NCI-H2171 treated with DMSO at 0.1 percent for 48 hours (cell line): ENCODE data around the gene TUBAL3.

Experiments used
- DNase-seq: peaks from one replicate; lab custom pipeline; 2025; lab: John Stamatoyannopoulos, UW

TUBAL3 gene

DNA sequence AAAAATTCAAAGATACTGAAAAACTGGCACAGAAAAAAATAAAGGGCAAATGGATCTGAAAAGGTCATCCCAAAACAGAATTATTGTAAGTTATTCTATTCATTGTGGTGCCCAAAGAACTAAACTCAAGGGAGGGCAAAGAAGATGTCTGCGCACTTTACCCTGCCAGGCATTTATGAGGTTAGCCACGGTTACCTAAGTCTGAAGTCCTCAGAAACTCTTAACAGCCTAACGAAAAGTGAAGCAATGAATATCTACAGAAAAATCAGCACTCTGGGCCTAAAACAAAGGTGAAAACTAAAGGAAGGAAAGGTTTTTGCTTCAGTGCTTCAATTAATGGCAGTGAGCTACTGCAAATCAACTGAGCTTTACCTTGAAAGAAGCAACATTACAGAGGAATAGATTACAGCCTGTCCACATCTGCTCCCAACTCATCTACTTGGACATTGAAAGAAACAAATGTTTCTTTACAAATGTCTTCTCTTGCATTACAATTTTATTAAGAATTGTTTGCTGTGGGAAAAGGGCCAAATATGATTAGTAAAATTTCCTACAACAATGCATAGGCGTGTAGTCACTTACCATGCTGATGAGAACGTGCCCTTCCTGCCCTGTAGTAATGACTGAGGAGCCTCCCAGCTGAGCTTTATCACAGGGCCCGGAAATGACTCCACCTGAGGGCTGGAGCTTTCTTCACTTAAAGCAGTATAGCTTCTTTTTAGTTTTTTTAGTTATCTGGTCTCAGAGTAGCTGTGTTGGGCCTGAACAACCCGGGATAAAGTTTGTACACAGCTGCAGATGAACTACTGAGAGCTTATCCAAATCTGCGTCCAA is at the start of gene TUBAL3:
Gene TUBAL3 (minus strand): TSS at position 621 of the 834 bp plus-strand sequence. CDS start 36 bp downstream, at position 585.
- DNase-seq: no peak

DNA sequence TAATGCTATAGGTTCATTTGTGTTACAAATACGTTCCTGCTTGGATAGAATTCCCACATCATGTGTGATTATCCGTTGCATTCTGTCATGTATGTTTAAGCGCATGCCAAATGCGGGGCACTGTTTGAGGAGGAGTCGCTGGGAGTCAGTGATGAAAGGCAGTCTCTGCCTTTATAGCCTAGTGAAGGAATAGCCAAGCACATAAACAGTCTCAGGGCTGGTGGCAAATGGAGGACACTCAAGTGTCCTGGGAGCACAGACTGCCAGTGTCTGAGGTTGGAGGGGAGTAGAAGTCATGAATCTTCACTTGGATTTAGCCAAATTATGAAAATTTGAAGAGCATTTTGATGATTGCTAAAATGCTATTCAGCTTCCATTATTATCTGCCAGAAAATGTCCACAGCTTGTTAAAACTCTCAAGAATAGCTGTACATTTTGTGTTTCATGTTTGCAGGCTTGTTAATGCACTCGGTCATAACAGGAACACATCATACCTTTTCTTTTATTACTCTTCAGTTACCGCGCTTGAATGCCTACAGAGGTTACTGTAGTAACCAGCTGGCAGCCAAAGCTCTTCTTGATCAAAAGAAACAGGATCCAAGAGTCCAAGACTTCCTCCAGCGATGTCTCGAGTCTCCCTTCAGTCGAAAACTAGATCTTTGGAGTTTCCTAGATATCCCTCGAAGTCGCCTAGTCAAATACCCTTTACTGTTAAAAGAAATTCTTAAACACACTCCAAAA is 49.3 kb upstream of the TUBAL3 start:
- no peak for DNase-seq

DNA sequence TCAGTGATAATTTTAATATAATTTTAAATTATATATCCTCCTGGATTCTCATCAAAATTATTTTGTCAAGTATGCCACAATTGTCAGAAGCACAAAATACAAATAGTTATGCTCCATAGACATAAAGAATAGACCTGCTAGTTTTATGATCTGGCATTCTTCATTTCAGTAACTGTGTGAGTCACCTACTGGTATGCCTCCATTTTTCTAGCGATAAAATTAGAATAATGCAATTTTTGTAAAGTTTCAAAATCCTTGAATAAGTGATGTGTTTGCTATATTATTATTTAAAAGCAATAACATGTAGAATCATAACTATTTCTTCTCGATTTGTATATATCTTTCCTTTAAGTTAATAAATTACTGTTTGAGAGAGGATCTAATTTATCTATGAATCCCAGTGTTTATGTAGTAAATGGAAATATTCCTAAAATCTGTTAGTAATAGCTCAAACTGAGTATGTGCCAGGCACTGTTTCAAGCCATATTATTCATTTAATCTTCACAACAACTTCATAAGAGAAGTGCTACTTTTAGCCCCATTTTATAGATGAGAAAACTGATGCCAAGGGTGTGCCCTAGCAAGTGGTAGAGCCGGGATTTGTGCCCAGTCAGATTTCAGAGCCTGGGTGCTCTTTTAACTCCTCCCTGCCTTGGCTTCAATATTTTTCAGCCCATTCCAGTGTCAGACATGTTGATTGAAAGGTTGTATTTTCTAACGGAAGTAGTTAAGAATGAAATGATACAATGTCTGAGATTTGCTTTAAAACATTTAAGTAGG is 46.2 kb upstream of the TUBAL3 start:
- DNase-seq: no peak

DNA sequence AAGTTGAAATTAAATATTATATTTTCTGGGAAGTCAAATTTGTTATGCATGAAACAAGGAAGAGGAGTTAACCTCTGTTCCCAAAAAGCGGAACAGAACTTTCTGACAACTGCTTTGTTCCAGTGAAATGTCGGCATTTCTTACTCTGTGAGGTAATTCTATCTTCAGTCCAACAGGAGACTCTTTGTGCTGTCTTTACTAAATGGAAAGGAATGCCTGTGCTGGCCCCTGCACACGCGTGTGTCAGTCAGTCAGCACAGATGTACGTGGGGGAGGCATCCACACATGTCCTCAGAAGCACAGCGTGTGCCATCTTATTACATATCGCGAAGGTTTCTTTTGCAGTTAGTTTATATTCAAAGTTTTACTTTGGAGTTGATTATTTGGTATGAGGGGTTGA is 45.2 kb upstream of the TUBAL3 start:
- no peak for DNase-seq

DNA sequence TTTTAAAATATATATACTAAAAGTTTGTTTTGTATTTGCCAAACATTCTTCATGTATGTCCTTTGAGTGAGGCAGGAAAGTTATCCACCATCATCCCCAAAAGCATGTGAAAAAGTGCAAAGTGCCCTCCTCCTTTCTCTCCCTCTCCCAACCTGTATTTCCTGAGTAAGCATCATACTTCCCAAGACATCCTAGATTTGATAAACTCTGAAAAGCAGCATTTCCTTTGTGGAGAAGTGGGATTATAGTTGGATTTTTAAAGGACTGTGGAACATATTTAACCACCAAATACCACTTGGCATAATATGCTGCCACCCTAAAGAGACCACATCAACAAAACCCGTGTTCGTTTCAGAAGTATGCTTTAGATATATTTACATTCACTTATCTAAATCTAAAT is 44.6 kb upstream of the TUBAL3 start:
- DNase-seq: no peak

DNA sequence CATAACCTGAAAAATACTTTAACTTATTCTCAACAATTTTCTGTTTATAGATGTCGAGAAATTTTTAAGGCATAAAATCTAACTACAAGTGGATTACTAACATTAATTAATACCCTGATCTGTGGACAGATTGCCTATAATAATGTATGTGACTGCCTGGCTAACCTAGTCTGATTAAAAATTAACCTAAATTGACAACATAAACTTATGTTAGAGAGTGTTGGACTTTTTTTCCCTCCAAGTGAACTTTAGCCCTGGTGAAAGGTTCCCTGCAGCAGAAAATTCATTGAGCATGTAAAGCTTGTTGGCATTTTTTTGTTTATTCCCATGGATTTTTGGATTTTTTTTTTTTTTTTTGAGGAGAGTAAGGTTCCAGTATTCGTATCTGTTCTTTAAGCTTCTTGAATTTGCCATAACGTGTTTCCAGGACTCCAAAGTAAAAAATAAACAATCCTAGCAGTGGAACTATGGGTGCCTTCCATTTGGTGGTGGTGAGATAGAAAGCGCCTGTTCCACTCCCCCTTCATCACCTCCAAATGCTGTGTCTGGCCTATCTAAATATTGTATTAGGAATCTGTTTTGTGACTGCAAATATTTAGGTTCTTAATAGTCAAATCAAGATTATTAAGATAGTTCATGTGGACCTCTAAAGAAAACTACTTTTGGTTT is 43.8 kb upstream of the TUBAL3 start:
- no peak for DNase-seq

DNA sequence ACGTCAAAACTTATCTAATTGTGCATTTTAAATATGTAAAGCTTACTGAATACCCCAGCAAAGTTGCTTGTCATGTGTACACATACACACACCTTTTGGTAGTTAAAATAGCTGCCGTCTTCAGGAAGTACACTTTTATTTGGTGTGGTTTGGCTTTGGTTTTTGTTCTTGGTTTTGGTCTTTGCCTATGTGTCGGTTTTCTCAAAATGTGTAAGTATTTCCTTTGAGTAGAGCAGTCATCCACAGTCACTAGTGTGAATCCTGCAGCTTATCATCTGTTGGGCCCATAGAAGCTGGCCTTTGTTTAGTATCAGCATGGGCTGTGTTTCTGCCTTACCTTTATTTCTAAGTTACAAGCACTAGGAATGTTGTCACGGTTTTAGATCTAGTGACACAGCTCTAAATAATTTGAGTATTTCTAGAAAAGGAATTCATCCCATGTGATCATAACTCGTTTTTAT is 43.0 kb upstream of the TUBAL3 start:
- DNase-seq: no peak

DNA sequence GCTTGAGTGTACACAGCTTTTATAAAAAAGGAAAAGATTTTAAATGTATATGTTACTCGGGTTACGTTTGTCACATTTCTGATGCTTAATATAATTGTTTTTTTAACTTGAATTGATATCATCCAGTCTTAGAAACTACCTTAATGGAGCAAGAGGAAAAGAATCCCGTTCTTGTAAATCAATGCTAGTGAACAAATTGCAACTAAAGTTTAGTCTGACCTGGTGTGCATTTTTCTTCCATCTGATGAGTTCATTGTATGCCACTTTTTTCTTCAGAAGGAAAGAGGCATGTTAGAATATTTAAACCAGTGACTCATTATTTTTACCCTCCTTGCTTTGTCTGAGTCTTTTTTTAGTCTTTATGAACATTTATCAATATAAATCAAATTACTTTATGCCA is 42.4 kb upstream of the TUBAL3 start:
- DNase-seq: no peak

DNA sequence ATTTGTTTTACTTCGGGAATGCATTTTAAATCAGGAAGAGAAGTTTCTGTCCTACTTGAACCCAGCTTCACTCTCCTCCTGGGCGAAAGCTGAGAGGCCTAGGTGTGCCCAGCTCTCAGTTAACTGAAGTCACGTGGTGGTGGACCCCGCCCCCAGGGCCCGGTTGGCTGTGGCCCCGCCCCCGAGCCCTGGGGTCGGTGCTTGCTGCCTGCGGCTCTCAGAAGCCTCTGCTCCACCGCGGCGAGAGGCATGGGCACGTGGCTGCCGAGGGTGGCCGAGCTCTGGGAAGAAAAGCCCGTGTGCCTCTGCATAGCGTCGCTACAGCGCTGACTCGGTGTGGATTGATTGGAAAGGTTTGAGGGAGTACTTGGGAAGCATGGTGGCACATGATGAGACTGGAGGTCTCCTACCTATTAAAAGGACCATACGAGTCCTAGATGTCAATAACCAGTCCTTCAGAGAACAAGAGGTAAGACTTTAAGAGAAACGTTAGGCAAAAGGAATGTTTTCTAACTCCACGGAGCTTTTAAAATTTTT is 41.8 kb upstream of the TUBAL3 start:
- DNase-seq: no peak

DNA sequence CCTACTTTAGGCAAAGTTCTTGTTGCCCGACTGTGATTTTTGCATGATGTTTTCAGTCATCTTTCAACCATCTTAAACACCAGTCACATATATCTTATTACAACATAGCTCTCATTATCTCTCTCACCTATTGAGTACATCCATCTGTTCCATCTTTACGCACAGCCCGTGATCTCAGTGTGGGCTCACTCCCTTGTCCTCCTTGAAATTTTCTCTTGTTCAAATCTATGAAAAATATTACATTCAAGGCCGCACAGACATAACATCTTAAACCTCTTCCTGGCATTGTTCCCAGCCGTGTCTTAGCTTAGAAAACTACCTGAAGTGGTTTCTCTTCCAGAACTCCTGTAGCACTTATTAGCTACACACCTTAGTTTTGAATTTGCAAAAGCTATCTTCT is 40.4 kb upstream of the TUBAL3 start:
- peak; percentile 68 for DNase-seq

DNA sequence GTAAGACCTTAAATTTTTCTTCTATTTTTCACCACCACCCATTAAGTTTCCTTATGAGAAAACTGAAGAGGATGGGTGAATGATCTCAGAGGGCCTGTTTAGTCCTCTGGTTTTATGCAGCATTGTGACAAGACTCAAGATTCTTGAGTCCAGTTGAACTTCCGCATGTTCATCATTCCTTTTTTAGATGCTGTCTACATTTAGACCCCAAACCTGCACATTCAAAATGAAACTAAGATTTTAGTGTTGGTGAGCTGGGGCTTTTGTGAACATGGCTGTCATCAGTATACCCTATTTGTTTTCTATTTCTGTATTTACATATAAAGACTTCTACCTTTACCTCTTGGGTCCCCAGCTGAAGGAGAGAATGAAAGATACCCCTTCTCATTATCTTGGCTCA is 38.8 kb upstream of the TUBAL3 start:
- DNase-seq: no peak

DNA sequence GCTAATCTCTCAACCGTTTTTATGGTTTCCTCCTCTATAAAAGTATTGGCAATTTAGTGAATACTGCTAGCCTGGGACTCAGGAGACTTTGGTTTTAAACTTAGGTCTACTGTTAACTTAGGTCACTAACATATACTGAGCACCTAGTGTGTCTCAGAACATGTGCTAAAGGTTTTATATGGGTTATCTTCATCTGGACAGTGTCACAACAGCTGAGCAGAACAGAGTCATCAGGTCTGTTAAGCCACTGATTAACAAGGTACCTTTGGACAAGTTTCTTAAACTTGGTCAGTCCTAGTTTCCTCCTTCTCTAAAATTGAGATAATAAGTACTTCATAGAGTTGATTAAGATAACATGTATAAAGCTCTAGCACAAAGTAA is 38.4 kb upstream of the TUBAL3 start:
- no peak for DNase-seq

DNA sequence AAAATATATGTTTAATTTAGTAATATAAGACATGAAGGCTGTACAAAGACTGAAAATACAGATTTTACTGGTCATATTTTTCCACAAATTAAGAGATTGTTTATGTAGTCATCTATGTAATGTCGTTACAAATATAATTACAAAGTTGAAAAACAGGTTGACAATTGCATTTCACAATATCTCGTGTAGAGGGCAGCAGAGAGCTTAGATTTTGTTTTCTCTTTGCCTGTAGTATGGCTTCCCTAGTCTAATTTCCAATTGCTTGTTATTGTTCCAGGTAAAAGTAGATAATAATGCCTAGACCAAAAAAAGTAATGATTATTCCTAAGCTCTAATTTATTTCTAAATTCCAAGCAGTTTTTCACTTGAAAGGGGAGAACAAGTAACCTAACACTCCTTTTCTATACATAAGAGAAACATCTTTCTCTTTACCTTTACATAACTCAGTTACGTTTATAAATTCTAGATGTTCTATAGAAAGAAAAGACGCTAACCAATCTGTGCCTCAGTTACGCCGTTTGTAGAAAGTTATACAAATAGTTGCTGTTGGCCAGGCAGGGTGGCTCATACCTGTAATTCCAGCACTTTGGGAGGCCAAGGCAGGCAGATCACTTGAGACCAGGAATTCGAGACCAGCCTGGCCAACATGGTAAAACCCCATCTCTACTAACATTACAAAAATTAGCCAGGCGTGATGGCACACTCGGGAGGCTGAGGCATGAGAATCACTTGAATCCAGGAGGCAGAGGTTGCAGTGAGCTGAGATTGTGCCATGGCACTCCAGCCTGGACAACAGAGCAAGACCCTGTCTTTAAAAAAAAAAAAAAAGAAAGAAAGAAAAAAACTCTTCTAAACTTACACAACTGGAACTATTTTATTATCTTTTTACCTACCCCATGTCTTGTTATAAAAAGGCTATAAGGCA is 37.7 kb upstream of the TUBAL3 start:
- DNase-seq: peak; percentile 45

DNA sequence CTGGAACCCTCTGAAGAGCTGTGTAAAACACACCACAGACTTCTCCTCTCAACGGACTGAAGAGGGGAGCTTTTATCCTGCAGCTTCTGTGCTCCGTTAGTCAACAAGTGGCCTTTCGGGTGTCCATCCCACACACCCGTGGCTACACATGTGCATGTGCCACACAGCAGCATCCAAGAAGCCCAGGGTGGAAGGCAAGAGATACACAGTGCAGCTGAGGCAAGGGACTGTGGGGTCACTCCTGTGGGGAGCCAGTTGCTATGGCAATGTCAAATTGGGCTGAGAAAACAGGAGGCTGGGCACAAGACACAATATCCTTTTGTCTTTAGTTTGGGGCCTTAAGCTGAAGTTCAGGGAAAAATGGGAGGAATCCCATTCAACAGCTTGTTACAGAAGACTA is 36.5 kb upstream of the TUBAL3 start:
- no peak for DNase-seq

DNA sequence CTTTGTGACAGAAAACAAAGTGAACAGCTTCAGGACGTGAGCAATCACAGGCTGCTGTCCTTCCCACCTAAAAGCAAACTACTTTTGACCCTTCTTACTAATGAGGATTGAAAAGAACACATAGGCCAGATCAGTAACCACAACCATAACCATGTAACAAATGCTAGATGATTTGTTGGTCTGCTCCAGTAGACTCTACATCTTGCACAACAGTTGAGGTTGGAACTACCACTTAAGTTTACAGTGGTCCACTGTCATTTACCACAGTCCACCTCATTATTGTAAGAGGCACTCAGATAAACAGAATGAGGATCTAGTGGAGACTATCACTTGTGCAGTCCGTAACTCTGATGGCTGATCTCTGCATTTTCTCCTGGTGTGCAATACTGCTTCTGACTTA is 35.6 kb upstream of the TUBAL3 start:
- DNase-seq: no peak

DNA sequence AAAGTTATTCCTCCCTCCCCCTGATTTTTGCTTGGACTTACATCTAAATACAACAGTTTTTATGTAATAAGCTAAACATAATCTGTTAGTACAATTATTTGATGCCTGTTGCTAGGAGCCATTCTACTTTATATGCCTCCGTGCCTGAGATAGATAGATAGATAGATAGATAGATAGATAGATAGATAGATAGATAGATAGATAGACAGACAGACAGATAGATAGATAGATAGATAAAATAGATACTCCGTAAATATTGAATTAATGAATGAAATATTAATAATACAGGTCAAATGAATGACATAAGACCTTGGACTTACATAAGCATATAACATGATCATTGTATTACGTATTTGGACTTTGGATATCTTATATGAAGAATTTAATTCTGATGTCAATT is 30.7 kb upstream of the TUBAL3 start:
- DNase-seq: no peak

DNA sequence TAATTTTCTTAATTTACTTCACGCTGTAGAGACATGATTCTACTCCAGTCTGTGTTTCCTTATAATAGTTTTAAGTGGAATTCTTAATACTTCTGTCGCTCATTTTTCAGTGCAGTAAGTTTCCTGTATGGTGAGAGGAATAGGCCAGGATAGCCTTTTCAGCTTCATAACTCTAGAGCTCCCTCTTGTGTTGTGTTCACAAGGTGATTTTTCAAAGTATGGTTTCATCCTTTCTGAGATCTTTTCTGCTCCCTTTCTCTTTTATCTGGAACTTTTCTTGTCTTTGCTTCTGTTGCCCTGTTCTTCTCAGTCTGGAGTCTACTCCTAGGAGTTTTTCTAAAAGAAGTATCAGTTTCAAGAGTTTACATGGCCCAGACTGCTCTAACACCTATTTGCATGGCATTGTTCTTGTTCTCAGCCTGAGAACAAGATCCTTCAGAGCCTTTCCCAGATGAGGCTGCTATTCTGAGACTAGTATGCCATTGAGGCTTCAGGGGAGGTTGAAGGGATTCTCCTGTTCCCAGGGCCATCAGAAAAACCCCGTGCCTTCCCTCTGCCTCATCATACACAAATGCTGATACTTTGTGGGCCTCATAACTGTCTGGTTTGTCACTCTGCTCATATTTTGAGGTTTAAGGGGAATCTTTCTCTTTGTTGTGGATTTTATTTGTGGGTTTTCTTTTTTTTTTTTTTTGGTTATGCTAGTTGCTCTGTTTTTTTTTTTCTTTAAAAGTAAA is 29.6 kb upstream of the TUBAL3 start:
- DNase-seq: peak; percentile 30

DNA sequence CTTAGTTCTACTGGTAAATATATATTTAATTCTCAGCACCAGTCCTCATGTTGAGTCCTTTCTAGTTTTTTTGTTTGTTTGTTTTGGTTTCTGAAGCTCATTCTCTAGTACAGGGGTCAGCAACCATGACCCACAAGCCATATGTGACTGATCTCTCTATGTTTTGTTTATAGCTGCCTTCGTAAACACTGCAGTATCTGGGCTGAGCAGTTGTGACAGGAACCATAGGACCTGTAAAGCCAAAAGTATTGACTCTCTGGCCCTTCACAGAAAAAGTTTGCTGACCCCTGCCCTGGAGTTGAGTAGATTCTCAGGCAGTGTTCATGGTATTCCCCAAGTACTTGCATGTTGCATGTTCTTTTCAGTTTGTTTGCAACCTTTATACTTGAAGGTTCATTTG is 28.6 kb upstream of the TUBAL3 start:
- DNase-seq: no peak

DNA sequence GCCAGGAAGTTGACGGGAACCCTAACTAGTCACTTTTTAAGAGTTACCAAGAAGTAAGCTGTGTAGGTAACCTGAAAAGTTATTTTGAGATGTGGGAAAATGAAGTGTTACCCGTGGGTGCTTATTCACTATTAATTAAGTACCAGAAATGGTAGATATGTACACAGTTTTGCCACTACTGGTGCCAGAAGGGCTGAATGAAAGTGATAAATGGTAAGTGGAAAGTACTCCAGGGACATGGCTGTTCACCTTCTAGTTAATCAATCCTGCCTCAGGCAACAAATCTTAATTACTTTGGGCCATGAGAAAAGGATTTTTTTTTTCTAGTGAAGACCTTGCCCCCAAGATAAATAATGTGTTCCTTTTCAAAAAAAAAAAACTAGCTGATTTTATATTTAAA is 23.5 kb upstream of the TUBAL3 start:
- no peak for DNase-seq

DNA sequence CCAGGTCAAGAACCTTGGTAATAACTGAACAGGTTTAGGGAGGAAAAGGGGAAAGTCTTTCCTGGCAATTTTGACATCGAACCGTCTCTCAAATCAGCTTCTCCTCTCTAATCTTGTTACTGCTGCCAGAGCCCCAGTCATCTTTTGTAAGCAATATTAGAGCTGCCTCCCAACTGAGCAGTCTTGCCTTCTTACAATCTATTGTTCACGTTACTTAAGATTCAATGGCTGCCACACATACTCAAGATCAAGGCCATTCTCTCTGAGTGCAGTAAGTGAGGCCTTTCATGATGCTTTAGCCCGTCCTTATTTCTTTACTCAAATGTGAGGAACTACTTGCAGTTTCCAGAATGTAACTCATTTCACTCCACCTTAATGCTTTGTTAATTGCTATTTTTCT is 20.1 kb upstream of the TUBAL3 start:
- no peak for DNase-seq
